ENCODE measurements around the gene HSD17B2.

HSD17B2 gene

DNA sequence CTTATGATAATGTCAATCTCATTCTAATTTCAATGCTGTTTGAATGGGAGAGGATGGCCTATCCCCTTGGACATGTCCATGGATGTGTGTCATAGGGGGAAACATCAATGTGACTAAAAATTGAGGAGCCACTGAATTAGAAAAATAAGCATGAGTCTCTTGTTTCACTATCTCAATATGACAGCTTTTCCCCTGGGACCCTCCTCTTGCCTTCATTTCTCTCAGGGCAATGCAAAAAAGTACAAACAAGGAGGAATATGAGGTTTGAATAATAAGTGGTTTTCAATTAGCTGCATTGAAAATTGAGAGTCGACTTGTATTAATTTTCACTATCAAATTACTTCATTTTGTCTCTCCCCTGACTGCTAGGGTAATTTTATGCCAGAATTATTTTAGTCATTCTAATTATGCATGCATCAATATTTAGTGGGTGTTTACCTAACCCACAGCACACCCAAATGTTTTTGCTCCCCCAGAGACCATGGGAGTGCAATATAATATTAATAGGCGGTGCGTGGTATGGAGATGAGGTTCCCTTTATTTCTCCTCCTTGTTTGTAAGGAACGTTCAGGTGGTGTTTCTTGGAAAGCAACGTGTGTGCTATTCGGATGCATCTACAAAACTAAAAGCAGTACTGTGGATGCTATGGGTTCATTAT lies 17.0 kb upstream of the HSD17B2 start:
- no peak for DNase-seq (ENCODE audit: low read depth in 2 of 2)

DNA sequence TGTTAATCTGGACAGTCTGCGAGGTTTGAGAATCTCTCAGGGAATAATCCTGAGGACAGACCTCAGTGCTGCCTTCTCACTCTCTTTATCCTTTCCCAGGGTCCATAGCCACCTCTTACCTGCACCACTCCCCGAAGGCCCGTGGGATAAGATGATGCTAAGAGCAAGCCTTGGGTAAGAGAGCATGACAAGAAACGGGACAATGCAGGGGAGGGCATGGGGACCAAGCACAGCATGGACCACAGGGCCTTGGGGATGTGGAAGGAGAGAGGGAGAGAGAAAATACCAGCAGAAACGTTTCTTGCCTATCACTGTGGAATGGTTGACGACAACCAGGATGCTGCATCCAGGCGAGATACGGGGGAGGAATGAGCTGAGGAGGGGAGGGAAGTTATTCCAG lies 15.5 kb upstream of the HSD17B2 start:
- no peak for DNase-seq (ENCODE audit: low read depth in 2 of 2)

GRCh38 chr16:82020051-82020450 lies 15.0 kb upstream of the HSD17B2 start:
- no peak for DNase-seq (ENCODE audit: low read depth in 2 of 2)

GRCh38 chr16:82023206-82023605 lies 11.8 kb upstream of the HSD17B2 start:
- no peak for DNase-seq (ENCODE audit: low read depth in 2 of 2)

DNA sequence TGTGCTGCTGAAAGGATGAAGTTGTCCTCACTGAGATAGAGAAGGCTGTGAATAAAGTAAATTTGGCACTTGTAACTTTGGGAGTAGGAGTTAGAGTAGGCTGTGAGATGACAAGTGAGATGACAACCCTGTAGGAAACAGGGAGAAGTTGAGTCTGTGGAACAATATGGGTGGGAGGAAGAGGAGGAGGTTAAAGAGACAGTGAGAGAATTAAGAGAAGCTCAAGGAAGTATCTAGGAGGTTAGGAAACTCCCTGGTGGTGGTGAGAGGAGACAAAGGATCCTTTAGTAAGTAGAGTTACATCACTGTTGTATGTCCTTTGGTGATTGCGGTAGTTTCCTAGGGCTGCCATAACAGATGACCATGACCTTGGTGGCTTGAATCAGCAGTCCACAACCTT lies 10.7 kb upstream of the HSD17B2 start:
- no peak for DNase-seq (ENCODE audit: low read depth in 2 of 2)

DNA sequence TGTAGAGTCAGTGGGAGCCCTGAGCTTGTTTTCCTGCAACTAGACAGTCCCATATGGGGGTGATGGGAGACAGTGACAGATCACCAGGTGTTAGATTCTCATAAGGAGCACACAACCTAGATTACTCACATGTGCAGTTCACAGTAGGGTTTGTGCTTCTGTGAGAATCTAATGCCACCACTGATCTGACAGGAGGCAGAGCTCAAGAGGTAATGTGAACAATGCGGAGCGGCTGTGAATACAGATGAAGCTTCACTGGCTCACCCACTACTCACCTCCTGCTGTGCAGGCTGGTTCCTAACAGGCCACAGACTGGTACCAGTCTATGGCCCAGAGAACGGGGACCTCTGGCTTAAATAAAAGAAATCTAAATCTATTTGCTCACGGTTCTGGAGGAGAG lies 10.2 kb upstream of the HSD17B2 start:
- no peak for DNase-seq (ENCODE audit: low read depth in 2 of 2)

- DNase-seq (ENCODE audit: low read depth in 2 of 2) = no peak
Observed at GRCh38 chr16:82027629-82028064, 7.4 kb upstream of the HSD17B2 start.

DNA sequence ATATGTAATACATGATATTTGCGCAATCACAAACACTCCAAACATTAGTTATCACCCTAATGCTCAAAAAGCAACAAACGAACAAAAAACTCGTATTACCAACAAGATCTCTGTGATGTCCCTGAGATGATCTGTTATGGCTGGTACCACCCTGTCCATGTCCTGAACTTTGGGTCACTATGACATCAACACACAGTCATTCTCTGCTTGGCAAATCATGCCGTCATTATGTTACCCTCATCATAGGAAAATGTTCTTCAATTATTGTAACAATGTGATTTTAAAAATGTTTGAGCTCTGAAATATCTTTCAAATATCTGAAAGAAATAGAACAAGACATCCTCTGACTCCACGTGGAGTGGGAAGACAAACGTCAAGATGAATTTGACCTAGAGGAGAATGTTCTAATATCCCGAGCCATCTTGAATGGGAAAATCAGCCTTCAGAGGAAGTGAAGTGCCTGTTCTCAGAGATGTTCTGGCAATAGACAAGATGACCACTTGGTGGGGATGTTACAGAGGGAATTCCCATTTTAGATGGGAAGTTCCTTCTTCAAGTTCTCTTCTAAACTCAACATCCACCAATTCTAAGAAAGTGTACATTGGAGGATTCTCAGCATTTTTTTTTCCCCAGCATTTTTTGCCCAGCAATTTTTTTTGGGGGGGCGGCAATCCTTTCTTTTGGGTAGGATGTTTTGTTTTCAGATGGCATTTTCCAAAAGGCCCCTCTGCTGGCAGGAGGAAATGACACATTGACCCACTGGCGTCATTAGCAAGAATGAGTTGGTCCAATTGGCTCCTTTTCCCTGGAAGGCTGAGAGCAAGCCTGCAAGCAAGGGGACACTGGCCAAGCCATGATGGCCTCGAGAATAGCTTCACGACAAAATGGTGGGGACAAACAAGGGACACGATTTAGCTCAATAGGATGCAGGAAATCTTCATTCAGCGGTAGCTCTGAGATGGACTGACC lies 3.7 kb upstream of the HSD17B2 start:
- no peak for DNase-seq (ENCODE audit: low read depth in 2 of 2)

GRCh38 chr16:82033006-82033405 lies 2.0 kb upstream of the HSD17B2 start:
- no peak for DNase-seq (ENCODE audit: low read depth in 2 of 2)

DNA sequence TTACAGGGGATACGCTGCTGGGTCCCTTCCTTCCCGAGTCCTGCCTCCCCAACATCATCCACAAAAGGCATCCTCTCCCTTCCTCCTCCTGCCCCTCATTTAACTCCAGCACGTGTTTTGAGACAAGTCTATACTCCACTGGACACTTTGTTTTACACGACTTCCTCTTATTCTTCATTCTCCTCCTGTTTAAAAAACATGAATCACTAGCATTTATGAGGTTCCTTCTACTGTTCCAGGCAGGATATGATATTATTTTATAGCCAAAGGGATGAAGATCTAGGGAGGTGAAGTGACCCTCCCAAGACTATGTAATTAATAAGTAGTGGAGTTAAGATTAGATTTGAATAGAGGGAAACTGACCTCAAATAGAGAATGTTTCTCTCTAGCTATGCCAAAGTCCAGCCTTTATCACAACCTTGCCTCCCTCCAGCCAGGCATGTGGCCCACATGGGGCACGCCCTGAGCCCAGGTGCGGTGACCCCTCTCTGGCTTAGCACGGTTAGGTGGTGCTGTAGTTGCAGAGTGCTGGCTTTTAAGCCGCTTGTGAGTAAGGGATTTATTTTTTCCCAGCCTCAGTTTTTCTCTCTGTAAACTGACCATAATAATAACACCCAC lies 1.3 kb upstream of the HSD17B2 start:
- no peak for DNase-seq (ENCODE audit: low read depth in 2 of 2)

DNA sequence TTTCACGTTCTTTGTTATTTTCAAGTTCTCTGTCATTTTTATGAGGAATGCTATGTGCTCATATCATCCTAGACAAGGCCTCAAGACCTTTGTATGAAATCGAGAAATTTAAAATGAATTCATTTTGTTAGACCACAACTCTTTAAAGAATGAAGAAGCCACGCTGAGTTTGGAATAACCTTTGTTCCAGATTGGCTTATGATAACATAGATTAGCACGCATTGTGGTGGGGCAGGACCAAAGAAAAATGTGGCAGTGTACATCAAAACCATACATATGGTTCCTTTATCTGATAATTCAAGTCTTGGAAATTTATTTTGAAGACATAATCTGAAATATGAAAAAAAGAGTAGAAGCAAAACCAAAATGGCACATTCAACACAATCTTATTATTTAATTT lies 2.2 kb downstream of the HSD17B2 start:
- no peak for DNase-seq (ENCODE audit: low read depth in 2 of 2)

DNA sequence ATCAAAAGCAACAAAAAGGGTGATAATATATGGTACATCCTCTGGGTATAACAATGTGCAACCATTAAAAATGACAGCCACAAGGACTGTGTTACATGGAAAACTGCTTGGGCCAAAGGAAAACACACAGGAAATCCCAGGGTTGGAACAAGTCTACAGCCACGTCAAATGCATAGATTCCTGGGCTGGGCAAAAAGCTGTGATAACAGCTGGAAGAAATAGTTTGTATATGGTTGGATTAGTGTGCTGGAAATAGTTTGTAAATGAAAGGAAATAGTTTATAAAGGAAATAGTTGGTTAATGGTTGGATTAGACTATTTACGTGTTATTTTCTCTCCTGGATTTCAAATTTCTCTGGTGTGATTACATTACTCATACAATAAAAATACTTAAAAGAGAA lies 2.6 kb downstream of the HSD17B2 start:
- DNase-seq (ENCODE audit: low read depth in 2 of 2) = no peak

GRCh38 chr16:82040296-82040695 lies 5.2 kb downstream of the HSD17B2 start:
- no peak for DNase-seq (ENCODE audit: low read depth in 2 of 2)

DNA sequence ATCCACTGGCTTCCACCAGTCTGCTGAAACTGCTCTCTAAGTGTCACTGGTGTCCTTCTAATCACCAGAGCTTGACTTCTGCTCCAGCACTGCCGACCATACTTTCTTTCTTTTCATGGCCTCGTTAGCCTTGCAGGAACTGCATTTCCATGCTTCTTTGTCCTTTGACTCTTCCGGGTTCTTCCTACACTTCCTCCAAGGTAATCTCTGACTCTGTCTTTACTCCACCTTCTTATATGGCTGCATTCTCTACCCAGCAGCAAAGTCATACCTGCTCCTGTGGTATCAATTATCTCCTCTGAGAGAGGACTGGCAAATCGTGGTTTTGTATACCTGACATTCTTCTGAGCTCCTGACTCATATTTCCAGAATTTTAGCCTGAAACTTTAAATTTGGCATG lies 6.5 kb downstream of the HSD17B2 start:
- DNase-seq (ENCODE audit: low read depth in 2 of 2) = no peak

DNA sequence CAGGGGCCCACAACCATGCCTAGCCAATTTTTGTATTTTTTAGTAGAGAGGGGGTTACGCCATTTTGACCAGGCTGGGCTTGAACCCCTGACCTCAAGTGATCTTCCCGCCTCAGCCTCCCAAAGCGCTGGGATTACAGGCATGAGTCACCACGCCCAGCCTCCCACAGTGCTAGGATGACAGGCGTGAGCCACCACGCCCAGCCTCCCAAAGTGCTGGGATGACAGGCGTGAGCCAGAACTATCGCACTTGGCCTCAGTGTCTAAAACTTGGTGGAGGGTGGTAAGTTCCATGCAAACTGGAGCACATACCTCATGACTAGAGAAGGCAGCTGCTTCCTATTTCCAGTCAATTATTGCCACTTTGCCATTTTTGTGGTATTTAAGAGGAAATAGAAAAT lies 7.1 kb downstream of the HSD17B2 start:
- no peak for DNase-seq (ENCODE audit: low read depth in 2 of 2)

DNA sequence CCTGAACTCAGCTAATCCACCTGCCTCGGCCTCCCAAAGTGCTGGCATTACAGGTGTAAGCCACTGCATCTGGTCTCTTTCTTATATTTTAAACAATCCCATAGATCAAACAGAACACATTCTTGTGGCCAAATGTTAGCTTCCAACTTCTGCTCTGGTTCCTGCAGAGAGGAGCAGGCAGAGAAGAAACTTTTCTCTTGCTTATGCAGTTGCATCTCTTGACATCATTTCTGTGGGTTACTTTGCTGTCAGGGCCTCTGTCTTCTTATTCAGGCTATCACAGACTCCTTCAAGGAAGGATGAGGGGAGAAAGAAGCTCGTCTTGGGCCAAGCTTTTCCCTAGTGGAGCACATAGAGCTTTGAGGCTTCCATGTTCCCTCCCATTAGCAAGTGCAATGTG lies 7.8 kb downstream of the HSD17B2 start:
- no peak for DNase-seq (ENCODE audit: low read depth in 2 of 2)

DNA sequence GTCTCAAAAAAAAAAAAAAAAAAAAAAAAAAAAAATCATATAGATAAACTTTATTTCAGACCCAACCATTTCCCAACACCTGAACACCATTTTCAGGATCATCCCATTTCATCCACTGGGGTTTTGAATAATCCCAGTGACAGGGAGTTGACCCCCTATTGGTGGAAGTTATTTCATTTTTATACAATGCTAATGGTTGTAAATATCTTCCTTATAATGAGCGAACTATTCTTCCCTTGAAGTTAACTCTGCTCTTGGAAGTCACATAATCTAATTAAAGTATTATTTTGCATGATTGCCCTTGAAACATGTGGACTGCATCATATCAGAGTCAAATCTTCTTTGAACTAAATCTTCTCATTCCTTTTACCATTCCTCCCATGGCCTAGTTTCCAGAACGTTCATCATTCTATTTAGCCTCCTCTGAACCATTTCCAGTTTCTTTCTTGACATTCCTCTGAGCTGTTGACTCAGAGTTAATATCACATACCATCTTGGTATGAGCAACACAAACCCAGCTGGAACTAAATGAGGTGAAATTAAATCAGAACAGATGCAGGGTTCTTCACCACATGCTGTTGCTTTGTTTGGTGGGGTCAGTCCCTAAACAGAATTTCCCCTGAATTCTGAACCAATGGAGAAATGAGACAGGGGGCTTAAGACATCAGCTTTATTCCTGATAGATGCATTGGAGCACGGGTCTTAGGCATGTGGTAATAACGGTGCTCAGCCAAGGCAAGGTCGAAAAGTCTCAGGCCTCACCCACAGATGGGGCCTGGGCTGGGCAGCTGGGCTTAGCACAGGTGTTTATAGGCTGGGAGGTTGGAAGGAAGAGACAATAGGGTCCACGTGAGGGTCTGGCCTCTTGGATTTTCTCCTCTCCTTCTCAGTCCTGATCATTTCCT lies 8.9 kb downstream of the HSD17B2 start:
- no peak for DNase-seq (ENCODE audit: low read depth in 2 of 2)

- DNase-seq (ENCODE audit: low read depth in 2 of 2) = no peak
Observed at GRCh38 chr16:82044585-82044911, 9.5 kb downstream of the HSD17B2 start.

DNA sequence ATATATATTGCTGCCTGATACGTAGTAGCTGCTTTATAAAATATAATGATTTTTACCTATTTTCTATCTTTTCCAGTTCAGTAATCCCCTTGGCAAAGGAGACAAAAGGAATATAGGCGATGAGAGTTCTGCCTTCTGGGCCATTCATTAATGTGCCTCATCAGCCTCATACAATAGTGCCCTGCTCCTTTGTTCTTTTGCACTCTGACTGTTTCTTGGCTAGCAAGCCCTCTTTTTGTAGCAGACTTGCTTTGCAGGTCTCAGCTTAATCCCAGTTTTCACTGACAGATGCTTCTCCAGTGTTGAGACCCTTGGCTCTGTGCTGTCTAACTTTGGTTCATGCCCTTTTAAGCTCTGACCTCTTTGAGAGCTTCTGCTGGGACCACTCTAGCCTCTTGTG lies 10.4 kb downstream of the HSD17B2 start:
- DNase-seq (ENCODE audit: low read depth in 2 of 2) = no peak

DNA sequence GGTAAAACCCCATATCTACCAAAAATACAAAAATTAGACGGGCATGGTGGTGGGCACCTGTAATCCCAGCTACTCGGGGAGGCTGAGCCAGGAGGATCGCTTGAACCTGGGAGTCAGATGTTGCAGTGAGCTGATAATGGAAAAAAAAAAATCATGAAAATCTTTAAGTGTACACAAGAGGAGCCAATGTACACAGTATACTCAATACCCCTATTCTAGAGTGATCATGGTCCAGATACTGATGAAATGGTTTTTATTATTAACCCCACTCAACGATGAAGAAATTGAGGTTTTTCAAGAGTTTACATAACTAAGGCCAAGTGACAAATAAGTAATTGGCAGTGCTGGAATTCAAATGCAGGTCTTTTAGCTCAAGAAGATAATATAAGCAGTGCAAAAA lies 11.5 kb downstream of the HSD17B2 start:
- DNase-seq (ENCODE audit: low read depth in 2 of 2) = no peak

- no peak for DNase-seq (ENCODE audit: low read depth in 2 of 2)
Observed at GRCh38 chr16:82046941-82047340, 11.9 kb downstream of the HSD17B2 start.

DNA sequence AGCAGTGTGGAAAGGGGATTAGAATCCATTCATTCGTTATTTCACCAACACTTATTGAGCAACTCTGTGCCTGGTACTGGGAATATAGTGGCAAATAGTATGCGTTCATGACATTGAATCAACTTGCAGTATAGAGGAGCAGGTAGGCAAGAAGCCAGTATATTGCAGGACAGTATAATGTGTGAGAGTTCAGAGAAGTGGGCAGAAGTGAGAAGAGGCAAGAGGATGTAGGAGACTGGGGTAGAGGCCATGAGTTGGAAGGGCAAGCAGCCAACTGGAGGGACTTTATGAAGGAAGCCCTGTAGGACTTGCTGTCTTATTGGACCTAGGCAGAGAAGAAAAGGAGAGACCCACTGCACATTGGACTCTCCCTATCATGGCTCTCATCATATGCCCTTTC lies 12.3 kb downstream of the HSD17B2 start:
- no peak for DNase-seq (ENCODE audit: low read depth in 2 of 2)
